ENCODE measurements around the gene ZNF292.

Gene ZNF292

GRCh38 chr6:87243812-87244211, 88.4 kb downstream of the ZNF292 start:
- no peak for TF ChIP-seq PKNOX1 (IDR thresholded peaks at IDR 0.05)
- no peak for TF ChIP-seq SUZ12 (IDR thresholded peaks at IDR 0.05)
- no peak for TF ChIP-seq TARDBP (IDR thresholded peaks at IDR 0.05)
- TF ChIP-seq SP1 (IDR thresholded peaks at IDR 0.05) = no peak
- TF ChIP-seq FOXK2 (IDR thresholded peaks at IDR 0.05) = no peak
- TF ChIP-seq L3MBTL2 (conservative IDR thresholded peaks at IDR 0.05) = no peak
- TF ChIP-seq LEF1 (IDR thresholded peaks at IDR 0.05; ENCODE audit: borderline replicate concordance) = no peak
- TF ChIP-seq FOXA1 (IDR thresholded peaks at IDR 0.05) = no peak
- no peak for TF ChIP-seq ELF4 (IDR thresholded peaks at IDR 0.05)
- no peak for TF ChIP-seq FOXM1 (IDR thresholded peaks at IDR 0.05; ENCODE audit: borderline replicate concordance)
- no peak for TF ChIP-seq NFRKB (IDR thresholded peaks at IDR 0.05)
- no peak for TF ChIP-seq BHLHE40 (IDR thresholded peaks at IDR 0.05; ENCODE audit: borderline replicate concordance)
- no peak for TF ChIP-seq CTBP1 (IDR thresholded peaks at IDR 0.05; ENCODE audit: borderline replicate concordance)
- TF ChIP-seq ZNF384 (IDR thresholded peaks at IDR 0.05) = no peak
- TF ChIP-seq ARNT (IDR thresholded peaks at IDR 0.05) = no peak
- no peak for TF ChIP-seq HDGF (IDR thresholded peaks at IDR 0.05; ENCODE audit: borderline replicate concordance)
- no peak for DNase-seq (ENCODE audit: extremely low spot score)
- ChIA-PET CTCF (interaction anchor here (0.7 kb wide), 1 partner anchor 149 kb away, joined by 3 read pairs; no protein-coding TSS in a partner anchor), POLR2A (no interaction called here)

- ChIA-PET POLR2A (no interaction called here), CTCF (interaction anchor here (0.7 kb wide), 1 partner anchor 148 kb away, joined by 3 read pairs; no protein-coding TSS in a partner anchor)
- no peak for DNase-seq (ENCODE audit: extremely low spot score)
- TF ChIP-seq L3MBTL2 (conservative IDR thresholded peaks at IDR 0.05) = no peak
- TF ChIP-seq NFRKB (IDR thresholded peaks at IDR 0.05) = no peak
- no peak for TF ChIP-seq SP1 (IDR thresholded peaks at IDR 0.05)
- TF ChIP-seq FOXA1 (IDR thresholded peaks at IDR 0.05) = no peak
- no peak for TF ChIP-seq FOXM1 (IDR thresholded peaks at IDR 0.05; ENCODE audit: borderline replicate concordance)
These were observed 89.0 kb downstream of the ZNF292 start for GRCh38 chr6:87244380-87244779.

- POLR2A ChIA-PET = no interaction called here
- CTCF ChIA-PET = no interaction called here
- no peak for DNase-seq (ENCODE audit: extremely low spot score)
- no peak for TF ChIP-seq HDGF (IDR thresholded peaks at IDR 0.05; ENCODE audit: borderline replicate concordance)
- TF ChIP-seq CTBP1 (IDR thresholded peaks at IDR 0.05; ENCODE audit: borderline replicate concordance) = no peak
- TF ChIP-seq ARNT (IDR thresholded peaks at IDR 0.05) = no peak
- no peak for TF ChIP-seq FOXK2 (IDR thresholded peaks at IDR 0.05)
- no peak for TF ChIP-seq PKNOX1 (IDR thresholded peaks at IDR 0.05)
- no peak for TF ChIP-seq SP1 (IDR thresholded peaks at IDR 0.05)
- no peak for TF ChIP-seq BHLHE40 (IDR thresholded peaks at IDR 0.05; ENCODE audit: borderline replicate concordance)
- no peak for TF ChIP-seq FOXA1 (IDR thresholded peaks at IDR 0.05)
- no peak for TF ChIP-seq ZNF384 (IDR thresholded peaks at IDR 0.05)
- TF ChIP-seq NFRKB (IDR thresholded peaks at IDR 0.05) = no peak
- TF ChIP-seq LEF1 (IDR thresholded peaks at IDR 0.05; ENCODE audit: borderline replicate concordance) = no peak
- no peak for TF ChIP-seq L3MBTL2 (conservative IDR thresholded peaks at IDR 0.05)
- TF ChIP-seq FOXM1 (IDR thresholded peaks at IDR 0.05; ENCODE audit: borderline replicate concordance) = no peak
- TF ChIP-seq SUZ12 (IDR thresholded peaks at IDR 0.05) = no peak
- TF ChIP-seq ELF4 (IDR thresholded peaks at IDR 0.05) = no peak
- no peak for TF ChIP-seq TARDBP (IDR thresholded peaks at IDR 0.05)
These were observed 94.7 kb downstream of the ZNF292 start for GRCh38 chr6:87250019-87250418.

GRCh38 chr6:87251225-87251624, 95.9 kb downstream of the ZNF292 start:
- ChIA-PET CTCF (no interaction called here), POLR2A (no interaction called here)
- no peak for TF ChIP-seq FOXK2 (IDR thresholded peaks at IDR 0.05)
- no peak for TF ChIP-seq FOXM1 (IDR thresholded peaks at IDR 0.05; ENCODE audit: borderline replicate concordance)
- TF ChIP-seq FOXA1 (IDR thresholded peaks at IDR 0.05) = no peak
- no peak for TF ChIP-seq ZNF384 (IDR thresholded peaks at IDR 0.05)
- no peak for TF ChIP-seq PKNOX1 (IDR thresholded peaks at IDR 0.05)
- no peak for TF ChIP-seq BHLHE40 (IDR thresholded peaks at IDR 0.05; ENCODE audit: borderline replicate concordance)
- no peak for TF ChIP-seq NFRKB (IDR thresholded peaks at IDR 0.05)
- TF ChIP-seq L3MBTL2 (conservative IDR thresholded peaks at IDR 0.05) = no peak
- TF ChIP-seq HDGF (IDR thresholded peaks at IDR 0.05; ENCODE audit: borderline replicate concordance) = no peak
- TF ChIP-seq TARDBP (IDR thresholded peaks at IDR 0.05) = no peak
- no peak for TF ChIP-seq ELF4 (IDR thresholded peaks at IDR 0.05)
- TF ChIP-seq LEF1 (IDR thresholded peaks at IDR 0.05; ENCODE audit: borderline replicate concordance) = no peak
- no peak for TF ChIP-seq SUZ12 (IDR thresholded peaks at IDR 0.05)
- TF ChIP-seq CTBP1 (IDR thresholded peaks at IDR 0.05; ENCODE audit: borderline replicate concordance) = no peak
- TF ChIP-seq ARNT (IDR thresholded peaks at IDR 0.05) = no peak
- TF ChIP-seq SP1 (IDR thresholded peaks at IDR 0.05) = no peak
- DNase-seq (ENCODE audit: extremely low spot score) = no peak

- DNase-seq (ENCODE audit: extremely low spot score) = no peak
- ChIA-PET CTCF (no interaction called here), POLR2A (no interaction called here)
- TF ChIP-seq ARNT (IDR thresholded peaks at IDR 0.05) = no peak
- TF ChIP-seq LEF1 (IDR thresholded peaks at IDR 0.05; ENCODE audit: borderline replicate concordance) = no peak
- TF ChIP-seq FOXM1 (IDR thresholded peaks at IDR 0.05; ENCODE audit: borderline replicate concordance) = no peak
- TF ChIP-seq BHLHE40 (IDR thresholded peaks at IDR 0.05; ENCODE audit: borderline replicate concordance) = no peak
- no peak for TF ChIP-seq HDGF (IDR thresholded peaks at IDR 0.05; ENCODE audit: borderline replicate concordance)
- TF ChIP-seq FOXA1 (IDR thresholded peaks at IDR 0.05) = no peak
- TF ChIP-seq TARDBP (IDR thresholded peaks at IDR 0.05) = no peak
- TF ChIP-seq FOXK2 (IDR thresholded peaks at IDR 0.05) = no peak
- TF ChIP-seq ELF4 (IDR thresholded peaks at IDR 0.05) = no peak
- no peak for TF ChIP-seq NFRKB (IDR thresholded peaks at IDR 0.05)
- TF ChIP-seq SP1 (IDR thresholded peaks at IDR 0.05) = no peak
- TF ChIP-seq SUZ12 (IDR thresholded peaks at IDR 0.05) = no peak
- no peak for TF ChIP-seq ZNF384 (IDR thresholded peaks at IDR 0.05)
- TF ChIP-seq PKNOX1 (IDR thresholded peaks at IDR 0.05) = no peak
- TF ChIP-seq L3MBTL2 (conservative IDR thresholded peaks at IDR 0.05) = no peak
These were observed 96.4 kb downstream of the ZNF292 start for GRCh38 chr6:87251725-87252124.

Measured in HEK293T (cell line).